SK-N-SH (cell line): ENCODE measurements around the gene WWP2. TPM values are rescaled to one million over a fixed set of nuclear protein-coding genes. Genes with fewer than 3 reads are reported as not detected.

ENCODE experiments used
- CTCF ChIA-PET: fragments of 300-600, 350-600 bp; formaldehyde crosslinking; extraction: SDS; loops from one replicate; lab custom pipeline; 2021; lab: Yijun Ruan, JAX
- POLR2A ChIA-PET: fragments of 350-600 bp; sonication (Branson Sonifier 250); formaldehyde crosslinking; extraction: SDS; loops from one replicate; lab custom pipeline; 2020; ENCODE audit warnings: antibody characterized with exemption, inconsistent platforms; lab: Yijun Ruan, JAX
- DNase-seq: peaks from one replicate; pipeline ENCODE4 v3.0.0; 2012
- H2AFZ ChIP-seq: fragments of 200-600 bp; sonication (generic); 2 replicates; pipeline ENCODE4 v1.8.1; 2016; ENCODE audit warnings: antibody characterized with exemption, mild to moderate bottlenecking, low read depth
- H3F3A ChIP-seq: fragments of 200-600 bp; sonication (generic); replicated peaks from 2 replicates; pipeline ENCODE3; 2016; ENCODE audit warnings: antibody characterized with exemption, mild to moderate bottlenecking; ENCODE audit not compliant: insufficient read depth
- H3K27ac ChIP-seq, 2 experiments: fragments of 200-500 bp in 1 of 2; fragments of 200-600 bp in 1 of 2; sonication (Bioruptor generic) in 1 of 2; sonication (generic), shearing (Covaris generic) in 1 of 2; 2 replicates each; pipeline versions ENCODE4 v1.5.1 to v1.6.1; 2014 to 2016; ENCODE audit warnings: low read depth in 2 of 2, inconsistent platforms in 1 of 2, low read length in 1 of 2, mild to moderate bottlenecking in 1 of 2, mixed read lengths in 1 of 2
- H3K27me3 ChIP-seq: fragments of 200-600 bp; sonication (generic), shearing (Covaris generic); 2 replicates; pipeline ENCODE4 v1.6.1; 2016; ENCODE audit warnings: mixed run types; ENCODE audit not compliant: insufficient read depth
- H3K36me3 ChIP-seq, 2 experiments: fragments of 200-500 bp in 1 of 2; fragments of 200-600 bp in 1 of 2; sonication (Bioruptor generic) in 1 of 2; sonication (generic) in 1 of 2; replicated peaks in 1 of 2; 2 replicates each; pipeline versions ENCODE3 to v1.5.1; 2014 to 2016; ENCODE audit warnings: low read length in 1 of 2, mild to moderate bottlenecking in 1 of 2; ENCODE audit not compliant: insufficient read depth in 2 of 2, control insufficient read depth in 1 of 2
- H3K4me1 ChIP-seq, 2 experiments: fragments of 200-500 bp in 1 of 2; fragments of 200-600 bp in 1 of 2; sonication (Bioruptor generic) in 1 of 2; sonication (generic), shearing (Covaris generic) in 1 of 2; 2 replicates each; pipeline versions ENCODE4 v1.5.1 to v1.6.1; 2014 to 2016; ENCODE audit warnings: low read depth in 1 of 2, low read length in 1 of 2, mixed run types in 1 of 2; ENCODE audit not compliant: insufficient read depth in 2 of 2, control insufficient read depth in 1 of 2
- H3K4me2 ChIP-seq: fragments of 200-600 bp; sonication (generic), shearing (Covaris generic); 2 replicates; pipeline ENCODE4 v1.6.1; 2017; ENCODE audit warnings: mixed run types
- H3K4me3 ChIP-seq, 2 experiments: fragments of 200-500 bp in 1 of 2; fragments of 200-600 bp in 1 of 2; sonication (Bioruptor generic) in 1 of 2; sonication (generic), shearing (Covaris generic) in 1 of 2; 2 replicates each; pipeline versions ENCODE4 v1.5.1 to v1.8.1; 2014 to 2016; ENCODE audit warnings: low read depth in 2 of 2, inconsistent platforms in 1 of 2, low read length in 1 of 2, mild to moderate bottlenecking in 1 of 2, mixed read lengths in 1 of 2, moderate library complexity in 1 of 2
- H3K79me2 ChIP-seq: fragments of 200-600 bp; sonication (generic); 2 replicates; pipeline ENCODE4 v1.8.1; 2017; ENCODE audit warnings: mild to moderate bottlenecking; ENCODE audit not compliant: insufficient read depth
- H3K9ac ChIP-seq: fragments of 200-600 bp; sonication (generic); 2 replicates; pipeline ENCODE4 v1.6.1; 2017; ENCODE audit warnings: mixed run types
- H3K9me2 ChIP-seq: fragments of 200-600 bp; sonication (generic); 2 replicates; pipeline ENCODE4 v1.6.1; 2017; ENCODE audit warnings: mixed run types
- H3K9me3 ChIP-seq: fragments of 200-600 bp; sonication (generic); 2 replicates; pipeline ENCODE4 v1.6.1; 2017; ENCODE audit warnings: mixed run types, mild to moderate bottlenecking, moderate library complexity
- H4K20me1 ChIP-seq: fragments of 200-600 bp; sonication (generic); 2 replicates; pipeline ENCODE4 v1.6.1; 2017; ENCODE audit warnings: mild to moderate bottlenecking, mixed run types; ENCODE audit not compliant: insufficient read depth
- ELF1 ChIP-seq: IDR thresholded peaks from 2 replicates; pipeline ENCODE4 v1.4.0; 2012
- EP300 ChIP-seq, 2 experiments: IDR thresholded peaks; 2 replicates each; pipeline versions ENCODE4 v1.4.0 to v1.6.1; 2012; ENCODE audit warnings: borderline replicate concordance in 1 of 2, low read depth in 1 of 2, low read length in 1 of 2
- EZH2phosphoT487 ChIP-seq: fragments of 200-600 bp; sonication (generic); IDR thresholded peaks from 2 replicates; pipeline ENCODE4 v1.6.1; 2017; ENCODE audit warnings: low read depth, mixed run types, mild to moderate bottlenecking, antibody characterized with exemption, moderate library complexity, borderline replicate concordance
- FOSL2 ChIP-seq: IDR thresholded peaks from 2 replicates; pipeline ENCODE4 v1.4.0; 2012; ENCODE audit warnings: low read depth, mild to moderate bottlenecking, moderate library complexity, borderline replicate concordance
- FOXJ3 ChIP-seq: sonication (generic); formaldehyde crosslinking; IDR thresholded peaks from 2 replicates; pipeline ENCODE4 v1.5.1; 2020; ENCODE audit warnings: mild to moderate bottlenecking, missing genetic modification reagents
- GABPA ChIP-seq: IDR thresholded peaks from 2 replicates; pipeline ENCODE4 v1.4.0; 2012; ENCODE audit warnings: low read depth, mild to moderate bottlenecking
- GATA2 ChIP-seq: sonication (generic); formaldehyde crosslinking; IDR thresholded peaks from 2 replicates; pipeline ENCODE4 v1.5.0; 2020; ENCODE audit warnings: mild to moderate bottlenecking, missing genetic modification reagents
- MAX ChIP-seq: IDR thresholded peaks from 2 replicates; pipeline ENCODE4 v1.4.0; 2012; ENCODE audit warnings: low read depth
- MEF2A ChIP-seq: IDR thresholded peaks from 2 replicates; pipeline ENCODE4 v1.4.0; 2012; ENCODE audit warnings: low read depth, borderline replicate concordance
- MXI1 ChIP-seq: IDR thresholded peaks from 2 replicates; pipeline ENCODE4 v1.6.1; 2012; ENCODE audit warnings: mild to moderate bottlenecking, low read depth, low read length, improper control_type of control experiment
- NFIC ChIP-seq: IDR thresholded peaks from 2 replicates; pipeline ENCODE4 v1.4.0; 2012; ENCODE audit warnings: borderline replicate concordance
- PBX3 ChIP-seq: IDR thresholded peaks from 2 replicates; pipeline ENCODE4; 2012
- RAD21 ChIP-seq: IDR thresholded peaks from 2 replicates; pipeline ENCODE4 v1.6.1; 2012; ENCODE audit warnings: mild to moderate bottlenecking, low read length
- RFX5 ChIP-seq: IDR thresholded peaks from 2 replicates; pipeline ENCODE4 v1.6.1; 2012; ENCODE audit warnings: mild to moderate bottlenecking, improper control_type of control experiment, low read length
- TCF12 ChIP-seq: IDR thresholded peaks from 2 replicates; pipeline ENCODE4 v1.4.0; 2012
- TEAD4 ChIP-seq: IDR thresholded peaks from 2 replicates; pipeline ENCODE4 v1.4.0; 2012; ENCODE audit warnings: mild to moderate bottlenecking, borderline replicate concordance; ENCODE audit not compliant: insufficient read depth
- USF2 ChIP-seq: fragments of 150-350 bp; IDR thresholded peaks from 2 replicates; pipeline ENCODE4 v1.6.1; 2017; ENCODE audit warnings: antibody characterized with exemption, low read length, low read depth, borderline replicate concordance
- YY1 ChIP-seq: IDR thresholded peaks from 2 replicates; pipeline ENCODE4 v1.4.0; 2012; ENCODE audit warnings: low read depth, mild to moderate bottlenecking
- ZBTB33 ChIP-seq: IDR thresholded peaks from 2 replicates; pipeline ENCODE4 v1.4.0; 2012; ENCODE audit warnings: low read depth, borderline replicate concordance
- WGBS: methylation state at CpG from one replicate; pipeline ENCODE4 v1.1.6; 2017; ENCODE audit warnings: low lambda C conversion rate; 5-methylcytosine and 5-hydroxymethylcytosine counted together
- polyA plus RNA-seq, 3 experiments: library from polyadenylated mRNA; depleted of rRNA; stranded (reverse); fragments of >200 nt; gene quantifications; 2 replicates each; pipeline ENCODE4 v1.2.3, GENCODE V29; 2012

The WWP2 gene
- polyA plus RNA-seq, 1 of the 3 experiments (the other 2 are of a cell fraction), result 13.3 TPM

- 97% methylated on average over 8 of the region's 8 CpGs for WGBS
- no peaks in the 10 kb centered on the region for H3K79me2 ChIP-seq
- peaks cover 4 to 6% of the 10 kb centered on the region in 2 experiments for H3K36me3 ChIP-seq
- no peaks in the 10 kb centered on the region for H4K20me1 ChIP-seq
- H3K9ac ChIP-seq, result no peak overlapping the region
- no peaks in the 10 kb centered on the region for H3K9me3 ChIP-seq
- no peak overlapping the region for H2AFZ ChIP-seq
- H3K4me1 ChIP-seq, result no peaks in the 10 kb centered on the region
- H3F3A ChIP-seq, result no peaks in the 10 kb centered on the region
- no peak overlapping the region for H3K4me2 ChIP-seq
- no peak for DNase-seq
- TF ChIP-seq YY1 (no peak), FOSL2 (no peak), MXI1 (no peak), PBX3 (no peak), ELF1 (no peak), EZH2phosphoT487 (no peak), ZBTB33 (no peak), NFIC (no peak)
- no peaks in the 10 kb centered on the region for H3K27me3 ChIP-seq
- no peaks in the 10 kb centered on the region for H3K9me2 ChIP-seq
- CTCF ChIA-PET, result no interaction called here
- POLR2A ChIA-PET, result no interaction called here
- H3K27ac ChIP-seq, result no peak overlapping the region
- no peak overlapping the region for H3K4me3 ChIP-seq
Observed at GRCh38 chr16:69909043-69909442, 146.9 kb downstream of the WWP2 start.

- Histone ChIP-seq H3K79me2 (no peaks in the 10 kb centered on the region), H3K27ac (no peak overlapping the region), H3K4me3 (no peak overlapping the region), H3K4me2 (no peak overlapping the region), H3K9me3 (no peaks in the 10 kb centered on the region), H2AFZ (no peak overlapping the region), H3K9ac (no peak overlapping the region), H3K36me3 (peaks cover 4 to 6% of the 10 kb centered on the region in 2 experiments), H3F3A (no peaks in the 10 kb centered on the region), H3K4me1 (no peaks in the 10 kb centered on the region)
- 95% methylated on average over 7 of the region's 7 CpGs for WGBS
- ChIA-PET CTCF (interaction anchor here (0.7 to 1.2 kb wide), 2 partner anchors 9 to 80 kb away, joined by 3 read pairs; no protein-coding TSS in a partner anchor), POLR2A (no interaction called here)
- TF ChIP-seq TCF12 (no peak), ZBTB33 (no peak), TEAD4 (no peak), GATA2 (CRISPR knock-in tag) (no peak), FOXJ3 (no peak), USF2 (no peak), NFIC (no peak), EP300 (IDR thresholded peaks at IDR 0.05; ENCODE audit: borderline replicate concordance in 1 of 2, low read depth in 1 of 2, low read length in 1 of 2) (no peak), RFX5 (no peak), ELF1 (no peak), MAX (no peak), GABPA (no peak), MEF2A (no peak), RAD21 (no peak)
- TF ChIP-seq, all 33 proteins: peak for 0
- no peaks in the 10 kb centered on the region for H4K20me1 ChIP-seq
- no peaks in the 10 kb centered on the region for H3K9me2 ChIP-seq
- no peaks in the 10 kb centered on the region for H3K27me3 ChIP-seq
- DNase-seq, result no peak
Observed at GRCh38 chr16:69909760-69910159, 147.6 kb downstream of the WWP2 start.
